Neural crest cell (in vitro differentiated cells): ENCODE measurements around the gene RALGDS. TPM values are rescaled to one million over a fixed set of nuclear protein-coding genes. Genes with fewer than 3 reads are reported as not detected.

Source experiments
- DNase-seq: peaks from one replicate; pipeline ENCODE4 v3.0.0; 2021; ENCODE audit warnings: low read depth, mixed read lengths, low spot score
- H3K27ac Mint-ChIP-seq: one replicate; pipeline ENCODE4 v1.8.0; 2021; ENCODE audit warnings: mild to moderate bottlenecking, mixed read lengths; ENCODE audit not compliant: unreplicated experiment
- H3K27me3 Mint-ChIP-seq: 2 replicates; pipeline ENCODE4 v1.8.0; 2021; ENCODE audit warnings: low read depth, mild to moderate bottlenecking, mixed read lengths
- H3K36me3 Mint-ChIP-seq: 2 replicates; pipeline ENCODE4 v1.8.0; 2021; ENCODE audit warnings: low read depth, mild to moderate bottlenecking, mixed read lengths
- H3K4me1 Mint-ChIP-seq: 2 replicates; pipeline ENCODE4 v1.8.0; 2021; ENCODE audit warnings: mixed read lengths
- H3K4me3 Mint-ChIP-seq: one replicate; pipeline ENCODE4 v1.8.0; 2021; ENCODE audit warnings: mild to moderate bottlenecking, mixed read lengths
- H3K9me3 Mint-ChIP-seq: 2 replicates; pipeline ENCODE4 v1.8.0; 2021; ENCODE audit warnings: mixed read lengths
- CTCF ChIP-seq: fragments of 200-600 bp; sonication (generic); conservative IDR thresholded peaks from 2 replicates; pipeline ENCODE4 v1.5.0; 2021; ENCODE audit warnings: antibody characterized with exemption, mild to moderate bottlenecking
- total RNA-seq: library from RNA; stranded (reverse); gene quantifications from 2 replicates; pipeline ENCODE4 v1.2.1, GENCODE V29; 2021

Gene RALGDS
- total RNA-seq, 1 donor from 2014 or later, result 73.8 TPM

GRCh38 chr9:133051966-133052539 lies 69.0 kb downstream of the RALGDS start:
- no peaks in the 10 kb centered on the region for H3K36me3 Mint-ChIP-seq
- no peak overlapping the region for H3K27ac Mint-ChIP-seq
- H3K4me3 Mint-ChIP-seq, result no peak overlapping the region
- DNase-seq, result no peak
- no peaks in the 10 kb centered on the region for H3K9me3 Mint-ChIP-seq
- no peaks in the 10 kb centered on the region for H3K4me1 Mint-ChIP-seq
- TF ChIP-seq CTCF, result no peak
- no peaks in the 10 kb centered on the region for H3K27me3 Mint-ChIP-seq

- no peak overlapping the region for H3K4me3 Mint-ChIP-seq
- DNase-seq, result no peak
- no peaks in the 10 kb centered on the region for H3K4me1 Mint-ChIP-seq
- no peaks in the 10 kb centered on the region for H3K9me3 Mint-ChIP-seq
- H3K27ac Mint-ChIP-seq, result no peak overlapping the region
- TF ChIP-seq CTCF, result no peak
- no peaks in the 10 kb centered on the region for H3K36me3 Mint-ChIP-seq
- no peaks in the 10 kb centered on the region for H3K27me3 Mint-ChIP-seq
Measured at GRCh38 chr9:133051281-133051900, 69.6 kb downstream of the RALGDS start.

GRCh38 chr9:133050781-133051180 lies 70.3 kb downstream of the RALGDS start:
- H3K4me1 Mint-ChIP-seq, result no peaks in the 10 kb centered on the region
- TF ChIP-seq CTCF, result no peak
- no peak overlapping the region for H3K27ac Mint-ChIP-seq
- no peak overlapping the region for H3K4me3 Mint-ChIP-seq
- H3K9me3 Mint-ChIP-seq, result no peaks in the 10 kb centered on the region
- no peaks in the 10 kb centered on the region for H3K27me3 Mint-ChIP-seq
- H3K36me3 Mint-ChIP-seq, result no peaks in the 10 kb centered on the region
- no peak for DNase-seq

GRCh38 chr9:133050142-133050541 lies 70.9 kb downstream of the RALGDS start:
- H3K36me3 Mint-ChIP-seq, result no peaks in the 10 kb centered on the region
- no peak overlapping the region for H3K27ac Mint-ChIP-seq
- H3K4me1 Mint-ChIP-seq, result no peaks in the 10 kb centered on the region
- TF ChIP-seq CTCF, result no peak
- no peaks in the 10 kb centered on the region for H3K9me3 Mint-ChIP-seq
- H3K4me3 Mint-ChIP-seq, result no peak overlapping the region
- H3K27me3 Mint-ChIP-seq, result no peaks in the 10 kb centered on the region
- no peak for DNase-seq

- H3K36me3 Mint-ChIP-seq, result peaks cover 5% of the 10 kb centered on the region
- H3K27me3 Mint-ChIP-seq, result no peaks in the 10 kb centered on the region
- no peaks in the 10 kb centered on the region for H3K9me3 Mint-ChIP-seq
Measured at GRCh38 chr9:133049043-133049442, 72.0 kb downstream of the RALGDS start.

More at GRCh38 chr9:133049043-133049442, 72.0 kb downstream of the RALGDS start:
- Mint-ChIP-seq H3K27ac (peak overlapping the region; percentile 8), H3K4me1 (no peaks in the 10 kb centered on the region), H3K4me3 (no peak overlapping the region)
- DNase-seq, result no peak
- no peak for TF ChIP-seq CTCF
